Fibroblast of skin of back (primary cell): ENCODE measurements around the gene SLC35D3.
A peak's percentile ranks its signal among the peaks of the same experiment; 100 is the strongest.
"Not testable (repeated sequence)": the region's sequence is repeated elsewhere in the genome, so short reads cannot be mapped to it uniquely, and the experiment has no call there.

Experiments
- DNase-seq: peaks from one replicate; pipeline ENCODE4 v3.0.0-alpha.2; 2013

SLC35D3 gene

DNA sequence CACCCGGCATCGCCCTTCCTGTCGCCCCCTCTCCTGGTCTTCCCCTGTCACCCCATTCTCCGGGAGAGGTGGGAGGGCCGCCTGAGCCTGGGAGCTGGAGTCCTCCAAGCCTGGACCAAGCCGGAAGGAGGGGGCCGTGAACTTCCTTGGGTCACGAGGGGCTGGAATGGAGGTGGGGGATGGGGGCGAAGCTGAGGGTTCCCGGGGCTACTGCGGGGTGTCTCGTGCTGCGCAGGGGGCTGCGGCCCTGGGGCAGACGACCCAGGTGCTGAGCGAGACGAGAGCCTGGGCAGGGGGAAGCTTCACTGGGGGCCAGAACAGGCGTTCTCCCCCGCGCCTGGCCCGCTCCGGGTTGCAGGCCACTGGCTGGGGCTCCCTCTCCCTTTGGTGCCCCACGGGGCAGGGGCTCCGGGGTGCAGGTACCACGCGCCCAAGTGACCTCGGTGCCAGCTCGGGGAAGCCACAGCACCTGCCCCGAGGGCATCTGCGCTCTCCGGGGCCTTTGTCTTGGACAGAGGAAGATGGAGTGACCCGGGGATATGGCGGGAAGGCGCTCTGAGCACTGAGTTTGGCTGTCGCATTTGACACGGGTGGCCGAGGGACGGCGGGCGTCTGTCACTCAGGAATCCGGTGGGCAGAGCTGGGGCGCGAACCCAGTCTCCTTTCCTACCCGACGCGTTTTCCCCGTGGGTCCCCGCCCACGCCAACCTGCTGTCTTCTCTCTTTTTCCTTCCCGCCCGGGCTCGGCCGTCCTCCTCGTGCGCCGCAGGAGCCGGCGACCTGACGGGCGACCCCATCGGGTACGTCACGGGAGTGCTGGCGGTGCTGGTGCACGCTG lies 1.2 kb downstream of the SLC35D3 start:
- DNase-seq = no peak

DNA sequence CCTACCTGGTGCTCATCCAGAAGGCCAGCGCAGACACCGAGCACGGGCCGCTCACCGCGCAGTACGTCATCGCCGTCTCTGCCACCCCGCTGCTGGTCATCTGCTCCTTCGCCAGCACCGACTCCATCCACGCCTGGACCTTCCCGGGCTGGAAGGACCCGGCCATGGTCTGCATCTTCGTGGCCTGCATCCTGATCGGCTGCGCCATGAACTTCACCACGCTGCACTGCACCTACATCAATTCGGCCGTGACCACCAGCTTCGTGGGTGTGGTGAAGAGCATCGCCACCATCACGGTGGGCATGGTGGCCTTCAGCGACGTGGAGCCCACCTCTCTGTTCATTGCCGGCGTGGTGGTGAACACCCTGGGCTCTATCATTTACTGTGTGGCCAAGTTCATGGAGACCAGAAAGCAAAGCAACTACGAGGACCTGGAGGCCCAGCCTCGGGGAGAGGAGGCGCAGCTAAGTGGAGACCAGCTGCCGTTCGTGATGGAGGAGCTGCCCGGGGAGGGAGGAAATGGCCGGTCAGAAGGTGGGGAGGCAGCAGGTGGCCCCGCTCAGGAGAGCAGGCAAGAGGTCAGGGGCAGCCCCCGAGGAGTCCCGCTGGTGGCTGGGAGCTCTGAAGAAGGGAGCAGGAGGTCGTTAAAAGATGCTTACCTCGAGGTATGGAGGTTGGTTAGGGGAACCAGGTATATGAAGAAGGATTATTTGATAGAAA lies 2.0 kb downstream of the SLC35D3 start:
- no peak for DNase-seq

DNA sequence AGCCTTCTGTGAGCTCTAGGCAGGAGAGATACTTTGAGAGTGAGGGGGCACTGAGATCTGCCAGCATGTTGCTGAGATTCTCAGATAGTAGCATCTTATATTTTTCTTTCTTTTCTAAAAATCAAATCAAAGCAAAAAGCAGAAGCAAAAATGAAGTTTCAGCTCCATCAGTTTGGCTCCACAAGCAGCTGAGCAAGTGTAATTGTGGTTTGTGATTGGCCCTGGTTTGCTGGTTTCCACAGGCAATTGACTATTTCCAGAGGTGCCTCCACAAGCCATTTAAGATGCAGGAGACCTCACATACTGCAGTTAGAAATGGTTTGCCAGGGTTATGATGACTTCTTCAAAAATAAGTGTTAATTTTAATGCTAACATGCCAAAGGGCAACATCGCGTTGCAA lies 4.3 kb downstream of the SLC35D3 start:
- no peak for DNase-seq

DNA sequence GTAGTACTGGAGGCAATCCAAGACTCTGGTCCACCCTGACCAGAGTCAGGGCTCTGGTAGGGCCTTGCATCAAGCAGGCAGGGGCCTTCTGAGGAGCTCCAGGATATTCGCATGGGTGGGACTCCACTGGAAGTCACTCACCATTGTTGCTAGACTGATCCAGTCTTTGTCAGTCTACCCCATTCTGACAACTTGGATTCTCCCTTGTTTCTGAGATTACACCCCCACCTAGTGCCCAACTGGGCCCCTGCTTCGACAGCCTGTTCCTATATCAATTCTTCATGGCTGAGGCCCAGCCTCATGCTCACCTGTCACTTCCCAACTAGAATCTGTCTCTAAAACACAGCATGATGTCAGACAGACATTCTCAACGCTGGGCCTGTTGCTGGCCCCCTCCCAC lies 5.2 kb downstream of the SLC35D3 start:
- DNase-seq = no peak

DNA sequence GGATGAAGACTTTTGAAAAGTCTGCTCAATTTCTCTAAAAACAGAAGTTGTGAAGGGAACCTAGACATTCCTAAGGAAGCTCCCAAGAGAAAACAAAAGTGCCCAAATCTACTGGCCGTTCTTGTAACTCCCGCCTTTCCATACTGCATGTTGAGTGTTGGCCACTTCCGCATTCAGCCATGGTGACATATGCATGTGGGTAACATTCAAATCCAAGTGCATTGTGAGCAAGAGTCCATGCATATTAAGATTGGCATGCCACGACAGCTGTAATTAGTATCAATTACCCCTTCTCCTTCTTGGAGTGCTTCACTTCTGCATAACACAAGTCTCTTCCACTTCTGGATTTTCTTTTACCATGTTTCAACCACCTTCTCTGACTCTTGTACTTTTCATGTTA lies 8.4 kb downstream of the SLC35D3 start:
- no peak for DNase-seq

DNA sequence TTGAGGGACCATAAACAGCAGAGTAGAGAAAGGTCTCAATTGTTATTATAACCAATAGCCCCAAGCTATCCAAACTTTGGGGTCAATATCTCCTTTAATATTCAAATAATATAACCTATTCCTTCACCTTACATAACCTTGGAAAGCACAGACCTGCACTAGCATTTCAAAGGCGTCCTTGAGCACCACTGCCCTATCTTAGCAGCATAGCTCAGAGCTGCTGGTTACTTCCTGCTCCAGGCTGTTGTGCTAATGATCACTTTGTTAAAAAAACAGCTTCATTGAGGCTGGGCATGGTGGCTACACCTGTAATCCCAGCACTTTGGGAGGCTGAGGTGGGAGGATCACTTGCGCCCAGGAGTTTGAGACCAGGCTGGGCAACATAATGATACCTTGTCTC lies 10.5 kb downstream of the SLC35D3 start:
- DNase-seq = no peak

DNA sequence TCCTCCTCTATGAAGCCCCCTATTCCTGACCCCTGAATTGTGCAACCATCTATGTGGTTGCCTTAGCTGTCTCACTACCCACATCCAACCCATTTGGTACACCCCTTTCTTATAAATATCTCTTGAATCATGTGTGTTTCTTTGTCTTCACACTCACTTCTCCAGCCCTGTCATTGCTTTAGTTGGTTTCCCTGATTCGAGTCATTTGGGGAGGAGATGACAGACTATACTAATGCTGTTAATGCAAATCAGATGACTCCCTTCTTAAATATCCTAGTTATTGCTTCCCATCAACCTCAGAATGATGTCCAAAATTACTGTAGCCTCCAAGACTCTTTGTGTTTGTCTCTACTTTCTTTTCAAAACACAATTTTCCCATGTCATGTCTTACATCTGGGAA lies 23.0 kb downstream of the SLC35D3 start:
- DNase-seq = no peak

DNA sequence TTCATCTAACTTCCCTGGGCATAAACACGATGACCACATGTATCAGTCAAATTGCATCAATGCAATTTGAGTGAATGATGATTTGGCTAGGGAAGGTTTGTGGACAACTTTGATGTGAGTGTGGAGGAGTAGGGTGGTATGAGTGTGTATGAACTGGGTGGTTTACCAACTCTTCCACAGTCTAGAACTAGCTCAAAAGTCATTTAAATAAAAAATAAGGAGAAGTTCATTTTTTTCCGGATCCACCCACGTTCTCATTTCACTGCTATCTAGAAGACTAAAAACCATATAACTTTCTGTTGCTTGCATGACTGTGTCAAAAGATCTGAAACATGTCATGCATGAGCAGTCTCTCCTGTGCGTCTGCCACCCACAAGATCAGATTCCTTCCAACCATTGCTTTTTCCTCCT lies 23.6 kb downstream of the SLC35D3 start:
- DNase-seq = no peak

DNA sequence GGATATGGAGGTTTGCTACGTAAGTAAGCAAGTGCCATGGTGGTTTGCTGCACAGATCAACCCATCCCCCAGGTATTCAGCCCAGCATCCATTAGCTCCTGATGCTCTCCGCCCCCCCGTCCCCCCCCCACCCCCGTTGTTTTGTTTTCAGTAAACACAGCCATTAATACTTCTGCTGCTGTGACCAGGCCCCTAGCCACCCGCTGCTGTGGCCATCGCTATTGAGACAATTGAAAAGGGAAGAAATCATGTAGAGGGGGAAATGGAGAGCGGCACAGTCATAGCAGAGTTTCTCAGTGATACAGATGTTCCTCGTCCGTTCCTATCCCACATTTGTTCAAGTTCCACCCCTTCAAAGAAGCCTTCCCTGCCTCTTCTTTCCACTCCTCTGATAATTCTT lies 24.9 kb downstream of the SLC35D3 start:
- DNase-seq = no peak

DNA sequence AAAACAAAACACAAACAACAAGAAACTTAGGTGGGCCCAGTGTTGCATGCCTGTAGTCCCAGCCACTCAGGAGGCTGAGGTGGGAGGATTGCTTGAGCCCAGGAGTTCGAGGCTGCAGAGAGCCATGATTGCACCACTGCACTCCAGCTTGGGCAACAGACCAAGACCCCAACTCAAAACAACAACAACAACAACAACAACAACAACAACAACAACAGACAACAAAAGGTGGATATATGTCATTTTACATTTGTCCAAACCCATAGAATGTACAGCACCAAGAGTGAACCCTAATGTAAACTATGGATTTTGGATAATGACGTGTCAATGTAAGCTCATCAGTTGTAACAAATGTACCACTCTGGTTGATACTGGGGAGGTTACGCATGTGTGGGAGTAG lies 27.9 kb downstream of the SLC35D3 start:
- not testable (repeated sequence) for DNase-seq

DNA sequence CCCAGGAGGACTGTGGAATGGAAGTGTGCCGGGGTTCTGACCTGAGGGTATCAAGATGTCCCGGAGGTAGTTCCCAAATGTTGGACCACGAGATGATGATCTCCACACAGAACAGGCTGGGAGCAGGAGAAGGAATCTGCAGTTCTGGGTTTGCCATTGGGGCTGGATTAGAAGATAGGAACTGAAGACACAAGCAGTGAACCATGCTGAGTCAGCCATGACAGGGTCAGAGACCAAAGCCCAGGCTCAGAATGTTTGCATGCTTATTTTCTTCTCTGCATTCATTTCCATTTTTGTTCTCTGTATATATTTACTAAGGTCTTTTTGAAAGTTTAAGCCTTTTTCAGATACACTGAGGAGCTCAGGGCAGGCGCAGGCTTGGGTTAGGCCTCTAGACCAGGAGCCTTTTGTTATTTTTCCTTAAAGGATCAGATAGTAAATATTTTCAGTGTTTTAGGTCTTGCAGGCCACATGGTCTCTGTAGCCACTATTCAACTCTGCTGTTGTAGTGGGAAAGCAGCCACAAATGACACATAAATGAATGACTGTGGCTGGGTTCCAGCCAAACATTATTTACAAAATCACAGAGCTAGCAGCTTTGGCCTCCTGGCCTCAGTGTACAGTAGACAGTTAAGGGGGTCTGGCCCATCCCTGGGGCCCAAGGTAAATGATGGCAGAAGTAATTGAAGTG lies 28.5 kb downstream of the SLC35D3 start:
- no peak for DNase-seq

DNA sequence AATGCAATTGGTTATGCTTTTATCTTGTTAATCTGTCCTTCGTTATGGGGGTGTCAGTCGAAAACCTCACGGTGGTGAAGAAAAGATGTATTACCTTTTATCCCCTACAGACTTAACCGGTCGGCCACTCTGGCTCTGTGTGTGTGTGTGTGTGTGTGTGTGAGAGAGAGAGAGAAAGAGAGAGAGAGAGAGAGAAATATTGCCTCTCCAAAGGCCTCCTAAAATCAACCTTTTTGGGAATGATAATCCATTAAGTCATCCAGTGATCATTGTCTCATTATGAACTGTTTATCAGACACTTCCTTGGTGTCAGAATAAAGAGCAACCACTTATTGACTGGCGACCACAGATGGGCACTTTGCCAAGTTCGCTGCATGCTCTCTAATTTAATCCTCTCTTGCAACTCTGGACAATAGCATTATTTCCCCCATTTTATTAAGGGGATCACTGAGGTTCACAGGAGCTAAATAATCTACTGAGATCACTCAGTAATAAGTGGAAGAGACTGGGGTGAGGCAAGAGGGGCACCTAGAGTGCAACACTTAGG lies 30.7 kb downstream of the SLC35D3 start:
- DNase-seq = no peak

DNA sequence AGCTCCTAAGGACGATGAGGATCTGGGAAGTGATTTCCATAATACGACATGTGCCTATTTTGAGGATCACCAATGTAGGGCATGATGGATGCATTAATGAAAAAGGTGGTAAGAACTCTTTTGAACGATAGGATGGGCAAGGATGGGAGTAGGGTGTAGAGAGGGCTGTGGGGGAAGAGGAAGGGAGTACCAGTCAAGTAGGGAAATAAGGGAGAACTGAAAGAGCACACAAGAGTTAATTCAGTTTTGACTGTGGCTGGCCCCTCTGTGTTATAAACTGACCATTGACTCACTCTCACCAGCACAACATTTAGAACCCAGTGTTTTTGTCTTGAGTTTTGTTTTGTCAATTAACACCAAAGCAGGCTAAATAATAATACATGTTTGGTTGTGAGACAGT lies 33.0 kb downstream of the SLC35D3 start:
- DNase-seq = no peak

DNA sequence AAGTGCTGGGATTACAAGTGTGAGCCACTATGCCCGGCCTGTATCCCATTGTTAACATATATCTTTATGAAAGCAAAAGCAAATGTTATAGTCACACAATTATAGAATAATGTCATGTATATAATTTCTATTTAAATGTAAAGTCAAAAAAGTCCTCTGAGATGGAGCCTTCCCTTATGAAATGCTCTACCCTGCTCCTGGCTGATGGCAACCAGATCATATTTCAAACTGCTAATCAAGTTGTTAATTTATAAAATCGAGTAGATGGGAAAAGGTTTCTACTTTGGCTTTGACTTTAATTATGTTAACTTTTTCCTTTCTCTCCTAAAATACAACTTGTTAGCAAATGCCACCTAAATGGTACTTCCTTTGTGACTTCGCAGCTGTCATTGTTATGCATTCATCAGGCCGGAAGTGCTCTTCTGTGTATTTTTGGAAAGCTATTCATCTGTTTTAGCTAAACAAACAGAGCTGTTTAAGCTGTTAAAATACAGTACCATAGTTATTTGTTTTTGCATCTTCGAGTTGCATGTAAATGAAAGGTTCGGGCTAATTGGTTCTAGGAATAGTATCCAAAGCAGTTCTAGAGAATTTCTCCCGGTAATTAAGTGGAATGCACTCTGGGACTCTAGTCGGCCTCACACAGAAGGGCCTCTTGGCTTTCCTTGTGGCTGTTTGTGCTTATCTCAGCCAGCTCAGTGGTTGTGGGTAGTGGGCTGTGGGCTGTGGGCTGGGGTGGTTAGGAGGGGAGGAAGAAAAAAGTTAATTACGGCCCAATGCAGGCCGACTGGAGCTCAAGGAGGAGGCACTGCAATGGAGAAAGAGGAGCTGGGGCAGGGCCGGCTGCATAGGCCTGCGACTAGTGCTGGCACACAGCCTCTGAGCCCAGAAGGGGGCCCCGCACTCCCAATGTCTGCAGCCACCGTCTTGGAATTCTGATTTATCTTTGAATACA lies 34.8 kb downstream of the SLC35D3 start:
- peak; percentile 20 for DNase-seq

DNA sequence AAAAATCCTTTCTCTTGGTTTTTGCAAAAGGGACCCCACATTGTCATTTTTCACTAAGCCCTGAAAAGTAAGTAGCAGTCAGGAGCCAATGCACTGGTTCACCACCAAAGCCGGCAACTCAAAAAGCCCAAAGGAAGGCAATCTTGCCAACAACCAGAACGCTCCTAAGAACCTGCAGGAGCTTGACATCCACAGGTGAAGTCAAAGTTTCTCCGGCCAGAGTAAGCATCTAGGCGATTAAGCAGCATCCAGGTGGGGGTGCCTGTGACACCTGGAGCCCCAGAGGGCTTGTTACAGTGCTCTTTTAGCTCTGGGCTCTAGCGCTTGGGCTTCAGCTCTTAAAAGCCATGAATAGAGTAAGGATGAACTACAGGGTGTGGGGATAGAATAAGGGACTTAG lies 36.1 kb downstream of the SLC35D3 start:
- no peak for DNase-seq

DNA sequence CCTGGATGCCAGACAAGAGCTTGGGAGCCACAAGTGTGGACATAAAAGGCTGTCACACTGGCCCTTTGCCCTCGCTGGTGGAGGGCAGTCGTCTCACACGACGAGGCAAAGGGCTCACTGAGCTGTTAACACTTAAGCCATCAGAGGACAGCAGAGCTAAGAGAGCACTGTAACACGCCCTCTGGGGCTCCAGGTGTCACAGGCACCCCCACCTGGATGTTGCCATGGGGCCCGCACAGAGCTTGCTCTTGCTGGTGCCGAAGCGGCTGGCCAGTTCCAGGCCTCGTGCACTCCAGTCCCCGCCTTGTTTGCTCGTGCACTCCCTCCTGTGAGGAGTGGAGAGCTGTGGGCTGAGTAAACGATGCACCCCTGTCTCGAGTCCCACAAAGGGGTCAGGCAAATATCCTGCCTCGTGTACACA lies 37.4 kb downstream of the SLC35D3 start:
- DNase-seq = no peak

DNA sequence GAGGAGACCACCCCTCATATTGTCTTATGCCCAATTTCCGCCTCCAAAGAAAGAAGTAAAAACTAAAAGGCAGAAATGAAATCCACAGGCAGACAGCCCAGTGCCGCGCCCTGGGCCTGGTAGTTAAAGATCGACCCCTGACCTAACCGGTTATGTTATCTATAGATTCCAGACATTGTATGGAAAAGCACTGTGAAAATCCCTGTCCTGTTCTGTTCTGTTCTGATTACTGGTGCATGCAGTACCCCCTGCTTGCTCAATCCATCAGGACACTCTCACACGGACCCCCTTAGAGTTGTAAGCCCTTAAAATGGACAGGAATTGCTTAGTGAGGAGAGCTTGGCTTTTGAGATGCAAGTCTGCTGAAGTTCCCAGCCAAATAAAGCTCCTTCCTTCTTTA lies 37.8 kb downstream of the SLC35D3 start:
- DNase-seq = not testable (repeated sequence)

DNA sequence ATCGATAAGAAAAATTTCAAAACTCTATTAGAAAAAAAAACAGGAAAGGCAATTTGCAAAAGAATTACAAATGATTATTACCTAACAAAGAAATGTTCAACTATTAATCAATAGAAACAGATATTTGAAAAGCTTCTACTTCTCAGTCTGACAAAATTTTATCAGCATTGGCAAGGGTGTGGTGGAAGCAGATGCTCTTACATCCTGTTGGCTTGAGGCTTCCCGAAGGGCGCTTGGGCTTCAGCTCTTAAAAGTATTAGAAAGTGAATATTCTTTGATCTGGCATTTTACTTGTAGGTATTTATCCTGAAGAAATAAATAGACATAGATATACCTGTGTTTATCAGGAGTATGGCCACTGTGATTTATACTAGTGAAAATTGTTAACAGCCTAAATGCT lies 38.7 kb downstream of the SLC35D3 start:
- no peak for DNase-seq

DNA sequence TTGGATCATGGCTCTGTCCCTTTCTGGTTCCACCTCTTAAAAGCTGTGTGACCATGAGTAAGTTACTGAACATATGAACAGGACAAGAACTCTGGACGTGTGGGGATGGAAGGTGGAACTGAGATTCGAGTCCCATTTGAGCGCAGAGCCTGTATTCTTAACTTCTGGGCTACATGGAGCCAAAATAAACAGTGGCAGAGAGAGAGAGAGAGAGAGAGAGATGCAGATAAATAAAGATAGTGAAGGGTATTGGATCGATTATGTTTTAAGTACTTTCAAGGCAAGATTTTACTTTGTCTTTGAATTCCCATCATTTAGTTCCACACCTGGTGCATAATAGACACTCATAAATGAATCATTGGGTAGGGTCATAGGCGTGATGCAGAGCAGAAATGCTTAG lies 39.7 kb downstream of the SLC35D3 start:
- DNase-seq = no peak

DNA sequence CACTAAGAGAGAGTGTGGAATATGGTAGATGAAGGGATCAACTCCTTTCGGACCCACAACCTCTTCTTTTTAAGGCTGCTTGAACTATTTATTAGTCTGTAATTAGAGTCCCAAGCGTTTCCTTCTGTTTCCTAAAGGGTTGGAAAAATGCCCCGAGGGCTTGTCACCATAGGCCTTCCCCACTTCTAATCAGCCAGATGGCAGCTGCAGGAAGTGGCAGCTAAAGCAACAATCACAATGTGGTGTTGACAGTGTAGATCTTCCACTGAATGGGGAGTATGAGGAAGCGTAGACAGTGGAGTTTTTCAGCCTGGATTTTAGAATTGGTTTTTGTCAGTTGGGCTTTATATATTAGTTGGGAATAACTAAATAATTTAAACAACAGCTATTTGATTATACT lies 40.6 kb downstream of the SLC35D3 start:
- DNase-seq = peak; percentile 55

DNA sequence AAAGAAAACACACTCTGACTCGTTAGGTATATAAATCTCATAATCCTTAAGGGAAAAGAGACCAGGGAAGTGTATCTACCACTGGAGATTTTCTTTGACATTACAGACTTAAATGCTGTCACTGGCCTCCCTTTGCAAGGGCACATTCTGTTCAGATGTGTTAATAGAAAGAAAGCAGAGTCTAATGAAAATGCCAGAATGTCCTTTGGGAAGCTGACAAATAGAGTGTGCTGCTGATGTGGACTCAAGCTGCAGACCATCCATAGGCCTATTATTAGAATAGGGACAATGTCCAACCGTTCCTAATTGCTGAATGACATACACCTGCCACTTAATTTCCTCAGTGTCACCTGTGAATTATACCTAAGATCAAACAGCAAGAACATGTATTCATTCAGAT lies 41.2 kb downstream of the SLC35D3 start:
- DNase-seq = no peak

DNA sequence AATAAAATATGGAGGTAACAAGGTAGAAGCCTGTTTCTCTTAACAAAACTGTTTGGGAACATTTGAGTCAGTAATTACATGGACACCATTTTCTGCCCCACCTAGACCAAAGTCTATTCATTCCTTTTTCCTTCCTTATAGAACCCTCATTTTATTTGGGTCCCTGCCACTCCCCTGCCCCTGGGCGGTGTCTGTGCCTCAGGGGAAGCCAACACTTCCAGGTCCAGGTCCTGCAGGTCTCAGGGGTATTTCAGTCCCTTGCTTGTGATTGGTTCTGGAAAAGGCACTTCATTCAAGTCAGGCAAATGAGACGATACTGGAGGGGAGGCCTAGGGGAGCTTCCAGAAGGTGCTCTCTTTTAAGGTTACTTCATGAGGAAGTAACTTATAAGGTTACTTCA lies 42.3 kb downstream of the SLC35D3 start:
- no peak for DNase-seq
